AG09309 (cell line): Measurements from ENCODE around the gene WDFY4.

ENCODE experiments used
- DNase-seq: peaks from one replicate; pipeline ENCODE4 v3.0.0-alpha.2; 2010; ENCODE audit warnings: low read depth
- H3K4me3 ChIP-seq: 2 replicates; pipeline ENCODE4 v1.5.1; 2011; ENCODE audit warnings: mild to moderate bottlenecking, low read depth, low read length, moderate library complexity; ENCODE audit not compliant: control insufficient read depth
- TF ChIP-seq, protein P1 (sequence below): IDR thresholded peaks from 2 replicates; pipeline ENCODE4 v1.5.1; 2011; ENCODE audit warnings: mild to moderate bottlenecking, low read depth, low read length, inconsistent platforms; ENCODE audit not compliant: insufficient read depth, control insufficient read depth; ENCODE audit errors: missing control alignments

The WDFY4 gene

GRCh38 chr10:49012603-49013002, 327.9 kb downstream of the WDFY4 start:
- H3K4me3 ChIP-seq: no peak overlapping the region
- TF ChIP-seq, protein P1, sequence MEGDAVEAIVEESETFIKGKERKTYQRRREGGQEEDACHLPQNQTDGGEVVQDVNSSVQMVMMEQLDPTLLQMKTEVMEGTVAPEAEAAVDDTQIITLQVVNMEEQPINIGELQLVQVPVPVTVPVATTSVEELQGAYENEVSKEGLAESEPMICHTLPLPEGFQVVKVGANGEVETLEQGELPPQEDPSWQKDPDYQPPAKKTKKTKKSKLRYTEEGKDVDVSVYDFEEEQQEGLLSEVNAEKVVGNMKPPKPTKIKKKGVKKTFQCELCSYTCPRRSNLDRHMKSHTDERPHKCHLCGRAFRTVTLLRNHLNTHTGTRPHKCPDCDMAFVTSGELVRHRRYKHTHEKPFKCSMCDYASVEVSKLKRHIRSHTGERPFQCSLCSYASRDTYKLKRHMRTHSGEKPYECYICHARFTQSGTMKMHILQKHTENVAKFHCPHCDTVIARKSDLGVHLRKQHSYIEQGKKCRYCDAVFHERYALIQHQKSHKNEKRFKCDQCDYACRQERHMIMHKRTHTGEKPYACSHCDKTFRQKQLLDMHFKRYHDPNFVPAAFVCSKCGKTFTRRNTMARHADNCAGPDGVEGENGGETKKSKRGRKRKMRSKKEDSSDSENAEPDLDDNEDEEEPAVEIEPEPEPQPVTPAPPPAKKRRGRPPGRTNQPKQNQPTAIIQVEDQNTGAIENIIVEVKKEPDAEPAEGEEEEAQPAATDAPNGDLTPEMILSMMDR: no peak
- no peak for DNase-seq

DNA sequence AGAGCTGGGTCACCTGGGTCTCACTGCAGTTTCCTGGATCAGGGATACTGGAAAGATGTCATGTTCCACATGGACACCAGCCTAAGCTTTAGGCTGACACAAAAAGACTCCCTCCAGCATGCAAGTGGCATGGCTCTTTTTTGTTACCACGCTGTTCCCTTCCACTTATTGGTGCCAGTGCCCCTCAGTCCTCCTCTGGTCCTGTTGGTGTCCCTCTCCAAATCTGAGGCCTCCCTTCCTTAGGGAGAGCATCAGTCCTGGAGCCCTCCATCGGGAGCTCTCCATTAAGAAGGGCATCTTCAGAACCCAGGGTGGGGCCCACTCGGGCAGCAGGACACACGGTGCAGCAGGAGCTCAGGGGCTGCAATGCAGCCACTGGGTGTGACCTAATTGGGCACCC, 331.0 kb downstream of the WDFY4 start:
- TF ChIP-seq, protein P1: no peak
- no peak overlapping the region for H3K4me3 ChIP-seq
- DNase-seq: no peak

DNA sequence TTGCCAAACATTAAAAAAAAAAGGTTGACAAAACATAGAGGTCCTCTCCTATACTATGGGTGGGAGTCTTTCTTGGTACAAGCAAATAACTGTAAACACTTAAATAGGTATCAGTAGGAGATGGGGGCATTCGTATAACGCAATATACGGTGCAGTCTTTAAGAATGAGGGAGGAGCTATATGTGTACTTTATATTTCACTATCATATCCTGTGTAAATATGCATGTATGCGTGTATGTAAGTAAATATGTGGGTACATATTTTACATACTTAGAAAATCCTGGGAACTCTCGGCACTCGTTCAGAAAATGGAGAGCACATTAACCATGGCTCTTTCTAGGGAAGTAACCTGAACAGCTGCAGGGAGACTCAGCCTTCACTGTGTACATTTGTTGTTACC, 337.0 kb downstream of the WDFY4 start:
- DNase-seq: no peak
- TF ChIP-seq, protein P1: no peak
- H3K4me3 ChIP-seq: no peak overlapping the region

GRCh38 chr10:49023071-49023470, 338.4 kb downstream of the WDFY4 start:
- DNase-seq: no peak
- TF ChIP-seq, protein P1: no peak
- H3K4me3 ChIP-seq: no peak overlapping the region

DNA sequence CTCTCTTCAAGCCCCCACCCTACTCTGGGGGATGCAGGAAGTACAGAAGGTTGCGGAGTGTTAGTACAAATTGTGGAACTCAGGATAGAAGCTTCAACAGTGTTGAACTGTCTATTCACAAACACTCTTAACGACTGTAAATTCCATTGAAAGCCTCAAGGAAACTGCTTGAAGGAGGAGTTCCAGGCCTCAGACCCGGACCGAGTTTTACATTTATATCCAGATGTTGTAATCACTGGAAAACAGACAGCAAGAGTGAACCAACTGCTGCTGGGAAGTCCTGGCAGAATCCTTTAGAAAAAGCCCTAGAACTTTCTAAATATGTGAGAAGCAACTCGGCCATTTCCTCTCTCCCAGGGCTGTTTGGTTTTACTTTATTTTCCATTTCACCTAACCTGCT, 339.1 kb downstream of the WDFY4 start:
- TF ChIP-seq, protein P1: no peak
- peak; percentile 69 for DNase-seq
- no peak overlapping the region for H3K4me3 ChIP-seq

DNA sequence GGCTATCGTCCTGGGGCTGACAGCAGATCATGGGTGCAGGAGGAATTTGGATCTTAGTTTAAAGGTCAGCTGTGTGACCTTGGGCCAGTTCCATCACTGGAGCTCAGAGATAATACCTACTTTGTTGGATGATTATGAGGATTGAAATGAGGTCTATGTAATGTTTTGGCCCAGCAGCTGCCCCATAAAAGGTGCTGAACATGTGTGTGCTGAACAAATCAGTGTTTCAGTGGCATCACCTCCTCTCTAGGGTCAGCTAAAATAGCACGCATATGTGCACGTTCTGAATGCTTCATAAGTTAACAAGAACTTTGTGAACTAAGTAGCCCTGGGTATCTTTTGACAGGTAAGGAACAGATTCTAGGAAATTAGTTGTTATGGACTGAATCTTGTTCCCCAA, 339.8 kb downstream of the WDFY4 start:
- DNase-seq: no peak
- no peak overlapping the region for H3K4me3 ChIP-seq
- TF ChIP-seq, protein P1: no peak

GRCh38 chr10:49025347-49025983, 340.8 kb downstream of the WDFY4 start:
- H3K4me3 ChIP-seq: no peak overlapping the region
- no peak for DNase-seq
- TF ChIP-seq, protein P1: no peak
